ENCODE data around the gene HMGCR. TPM values are rescaled to one million over a fixed set of nuclear protein-coding genes. Genes with fewer than 3 reads are reported as not detected.

The HMGCR gene
- total RNA-seq, 1 experiment from 2014 or later = 93.6 TPM

DNA sequence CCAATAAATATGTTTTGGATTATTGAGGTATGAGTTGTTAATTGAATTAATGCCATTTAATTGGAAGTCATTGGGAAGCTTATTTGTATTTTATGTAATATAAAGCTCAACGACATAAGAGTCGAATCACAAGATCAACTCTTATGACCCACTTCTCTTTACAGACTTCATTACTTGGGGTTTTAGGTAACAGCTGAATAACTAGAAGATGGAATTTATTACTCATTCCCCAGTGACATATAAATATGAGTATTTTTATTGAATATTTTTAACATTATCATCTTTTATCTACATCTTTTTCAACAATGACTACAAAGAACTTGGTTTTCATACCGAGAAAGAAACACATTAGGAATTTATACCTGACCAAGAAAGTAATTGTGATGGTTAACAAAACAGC lies 21.1 kb downstream of the HMGCR start:
- Histone ChIP-seq H3K27me3 (no peaks in the 10 kb centered on the region), H3K4me1 (no peaks in the 10 kb centered on the region), H3K9me3 (replicated peaks) (no peaks in the 10 kb centered on the region; the same call in 1 of the 2 replicates), H3K4me3 (no peak overlapping the region), H3K36me3 (peaks cover 94% of the 10 kb centered on the region), H3K27ac (no peak overlapping the region)
- DNase-seq = no peak

GRCh38 chr5:75361310-75361709 lies 24.3 kb downstream of the HMGCR start:
- Histone ChIP-seq H3K27ac (no peak overlapping the region), H3K4me1 (no peaks in the 10 kb centered on the region), H3K9me3 (replicated peaks) (no peaks in the 10 kb centered on the region; the same call in 1 of the 2 replicates), H3K4me3 (no peak overlapping the region), H3K36me3 (peaks cover 64% of the 10 kb centered on the region), H3K27me3 (no peaks in the 10 kb centered on the region)
- no peak for DNase-seq

- Histone ChIP-seq H3K4me1 (no peaks in the 10 kb centered on the region), H3K27me3 (no peaks in the 10 kb centered on the region), H3K9me3 (replicated peaks) (no peaks in the 10 kb centered on the region; the same call in 1 of the 2 replicates), H3K36me3 (peaks cover 52% of the 10 kb centered on the region), H3K4me3 (no peak overlapping the region), H3K27ac (no peak overlapping the region)
- no peak for DNase-seq
These were observed 25.5 kb downstream of the HMGCR start for GRCh38 chr5:75362474-75362975.

DNA sequence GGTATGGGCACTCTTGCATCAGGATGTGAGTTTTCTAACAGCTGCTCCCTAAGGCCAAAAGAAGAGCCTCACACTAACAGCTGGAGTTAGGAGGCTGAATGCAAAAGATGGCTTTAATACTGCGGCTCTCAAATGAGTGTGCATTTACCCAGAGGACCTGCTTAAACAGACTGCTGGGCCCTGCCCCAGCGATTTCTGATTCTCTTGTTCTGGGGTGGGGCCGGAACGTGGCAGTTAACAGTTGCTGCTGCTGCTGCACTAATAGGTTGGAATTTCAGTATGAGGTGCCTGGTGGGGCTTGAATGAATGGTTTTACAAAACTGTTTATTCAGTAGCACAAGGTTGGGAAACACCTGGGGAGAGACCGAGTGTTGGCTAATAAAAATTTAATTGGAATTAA lies 26.1 kb downstream of the HMGCR start:
- Histone ChIP-seq H3K4me1 (no peaks in the 10 kb centered on the region), H3K36me3 (peaks cover 46% of the 10 kb centered on the region), H3K27me3 (no peaks in the 10 kb centered on the region), H3K27ac (no peak overlapping the region), H3K9me3 (replicated peaks) (no peaks in the 10 kb centered on the region; the same call in 1 of the 2 replicates), H3K4me3 (no peak overlapping the region)
- peak; percentile 13 to 42 for DNase-seq

GRCh38 chr5:75363726-75364495 lies 26.9 kb downstream of the HMGCR start:
- Histone ChIP-seq H3K9me3 (replicated peaks) (no peaks in the 10 kb centered on the region; the same call in 1 of the 2 replicates), H3K27me3 (no peaks in the 10 kb centered on the region), H3K27ac (no peak overlapping the region), H3K4me3 (no peak overlapping the region), H3K4me1 (no peaks in the 10 kb centered on the region), H3K36me3 (peaks cover 38% of the 10 kb centered on the region)
- DNase-seq = no peak

- H3K27me3 ChIP-seq = no peaks in the 10 kb centered on the region
- H3K4me1 ChIP-seq = no peaks in the 10 kb centered on the region
- no peak overlapping the region for H3K27ac ChIP-seq
- no peak overlapping the region for H3K4me3 ChIP-seq
- H3K9me3 ChIP-seq (replicated peaks) = no peaks in the 10 kb centered on the region; the same call in 1 of the 2 replicates
- DNase-seq = no peak
- H3K36me3 ChIP-seq = peaks cover 31% of the 10 kb centered on the region
These were observed 27.7 kb downstream of the HMGCR start for GRCh38 chr5:75364571-75365280.

DNA sequence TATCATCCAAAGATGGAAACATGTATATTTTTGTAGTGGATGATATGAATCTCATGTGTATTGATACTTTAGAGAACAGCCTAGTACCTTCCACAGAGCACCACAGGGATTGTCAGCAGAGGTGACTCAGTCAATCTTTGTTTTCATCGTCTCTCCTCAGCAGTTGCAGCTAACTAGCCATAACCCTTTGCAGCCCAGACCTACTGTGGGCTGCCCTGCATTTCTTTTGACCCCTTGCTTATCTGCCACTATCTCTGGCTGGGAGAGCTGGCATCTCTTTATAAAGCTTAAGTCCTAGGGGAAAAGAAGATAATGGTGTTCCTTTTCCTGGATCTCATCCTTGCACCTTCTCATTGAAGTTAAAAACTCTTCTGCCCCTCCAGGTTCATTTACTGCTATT lies 28.7 kb downstream of the HMGCR start:
- H3K36me3 ChIP-seq = peaks cover 21% of the 10 kb centered on the region
- no peaks in the 10 kb centered on the region; the same call in 1 of the 2 replicates for H3K9me3 ChIP-seq (replicated peaks)

GRCh38 chr5:75366787-75367186 lies 29.8 kb downstream of the HMGCR start:
- Histone ChIP-seq H3K4me3 (no peak overlapping the region), H3K27ac (no peak overlapping the region), H3K36me3 (peaks cover 11% of the 10 kb centered on the region), H3K4me1 (no peaks in the 10 kb centered on the region), H3K27me3 (no peaks in the 10 kb centered on the region), H3K9me3 (replicated peaks) (no peaks in the 10 kb centered on the region; the same call in 1 of the 2 replicates)
- no peak for DNase-seq

More for the DNA sequence above, 28.7 kb downstream of the HMGCR start:
- Histone ChIP-seq H3K27ac (no peak overlapping the region), H3K4me3 (no peak overlapping the region), H3K4me1 (no peaks in the 10 kb centered on the region), H3K27me3 (no peaks in the 10 kb centered on the region)
- DNase-seq = no peak

GRCh38 chr5:75367401-75367800 lies 30.4 kb downstream of the HMGCR start:
- no peaks in the 10 kb centered on the region for H3K9me3 ChIP-seq (replicated peaks)
- no peak for DNase-seq
- H3K4me3 ChIP-seq = no peak overlapping the region
- peaks cover 6% of the 10 kb centered on the region for H3K36me3 ChIP-seq
- no peak overlapping the region for H3K27ac ChIP-seq
- no peaks in the 10 kb centered on the region for H3K27me3 ChIP-seq
- H3K4me1 ChIP-seq = no peaks in the 10 kb centered on the region

GRCh38 chr5:75368391-75368790 lies 31.4 kb downstream of the HMGCR start:
- Histone ChIP-seq H3K36me3 (peaks cover 4% of the 10 kb centered on the region), H3K27ac (no peak overlapping the region), H3K27me3 (no peaks in the 10 kb centered on the region), H3K4me1 (no peaks in the 10 kb centered on the region), H3K9me3 (replicated peaks) (no peaks in the 10 kb centered on the region), H3K4me3 (no peak overlapping the region)
- no peak for DNase-seq

- Histone ChIP-seq H3K4me3 (no peak overlapping the region), H3K27ac (no peak overlapping the region), H3K27me3 (no peaks in the 10 kb centered on the region), H3K36me3 (peaks cover 19% of the 10 kb centered on the region), H3K9me3 (replicated peaks) (no peaks in the 10 kb centered on the region), H3K4me1 (no peaks in the 10 kb centered on the region)
- DNase-seq = no peak
These were observed 36.8 kb downstream of the HMGCR start for GRCh38 chr5:75373862-75374261.

- no peaks in the 10 kb centered on the region for H3K27me3 ChIP-seq
- H3K27ac ChIP-seq = no peak overlapping the region
- no peaks in the 10 kb centered on the region for H3K9me3 ChIP-seq (replicated peaks)
- H3K4me3 ChIP-seq = no peak overlapping the region
- H3K36me3 ChIP-seq = peaks cover 23% of the 10 kb centered on the region
- no peaks in the 10 kb centered on the region for H3K4me1 ChIP-seq
- DNase-seq = no peak
These were observed 37.4 kb downstream of the HMGCR start for GRCh38 chr5:75374394-75374814.

- DNase-seq = no peak
- no peaks in the 10 kb centered on the region for H3K4me1 ChIP-seq
- H3K4me3 ChIP-seq = no peak overlapping the region
- H3K36me3 ChIP-seq = peaks cover 30% of the 10 kb centered on the region
- H3K27me3 ChIP-seq = no peaks in the 10 kb centered on the region
- no peak overlapping the region for H3K27ac ChIP-seq
- H3K9me3 ChIP-seq (replicated peaks) = no peaks in the 10 kb centered on the region
These were observed 38.4 kb downstream of the HMGCR start for GRCh38 chr5:75375414-75375813.

DNA sequence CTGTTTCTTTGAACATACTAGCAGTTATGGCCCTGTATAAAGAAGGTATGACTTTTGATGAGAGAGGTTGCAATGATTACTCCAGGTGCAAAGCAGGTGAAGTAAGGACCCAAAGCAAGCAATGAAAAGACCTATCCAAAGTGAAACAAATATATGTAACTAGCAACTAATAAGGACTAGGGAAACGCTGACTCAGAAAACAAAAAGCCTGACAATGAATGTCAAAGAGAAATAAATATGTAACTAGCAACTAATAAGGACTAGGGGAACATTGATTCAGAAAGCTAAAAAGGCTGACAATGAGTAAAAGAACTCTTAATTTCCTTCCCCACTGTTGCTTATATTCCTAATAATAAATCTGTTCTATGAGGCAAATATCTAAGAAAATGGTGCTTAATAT lies 43.1 kb downstream of the HMGCR start:
- Histone ChIP-seq H3K9me3 (replicated peaks) (no peaks in the 10 kb centered on the region), H3K27ac (no peak overlapping the region), H3K4me3 (no peak overlapping the region), H3K27me3 (no peaks in the 10 kb centered on the region), H3K4me1 (no peaks in the 10 kb centered on the region), H3K36me3 (peaks cover 41% of the 10 kb centered on the region)
- DNase-seq = no peak

- Histone ChIP-seq H3K27ac (no peak overlapping the region), H3K27me3 (no peaks in the 10 kb centered on the region), H3K9me3 (replicated peaks) (no peaks in the 10 kb centered on the region), H3K4me1 (no peaks in the 10 kb centered on the region), H3K4me3 (no peak overlapping the region), H3K36me3 (peaks cover 44% of the 10 kb centered on the region)
- DNase-seq = peak in 1 of 2 experiments; percentile 14
These were observed 44.4 kb downstream of the HMGCR start for GRCh38 chr5:75381456-75381855.

Measured in SJCRH30 (cell line).